Measurements from ENCODE around the gene SLC2A8. TPM values are rescaled to one million over a fixed set of nuclear protein-coding genes. Genes with fewer than 3 reads are reported as not detected.

Gene SLC2A8
- total RNA-seq, 5 donors from 2014 or later (not counting 1 experiment from before 2014, with no cell fraction given) = 1.4 to 6.2 (median 2.6) TPM

- no peak overlapping the region for H3K4me3 ChIP-seq (ENCODE audit: control insufficient read depth in 1 of 2, extremely low read depth in 1 of 2, low read length in 1 of 2)
- no peak overlapping the region for H3K27ac Mint-ChIP-seq
Observed at GRCh38 chr9:127398275-127398647, 1.3 kb downstream of the SLC2A8 start.

GRCh38 chr9:127398715-127399400 lies 1.9 kb downstream of the SLC2A8 start:
- Mint-ChIP-seq H3K27ac (no peak overlapping the region), H3K27me3 (peaks cover 53 to 68% of the 10 kb centered on the region in 2 donors)

More at GRCh38 chr9:127398275-127398647, 1.3 kb downstream of the SLC2A8 start:
- Histone ChIP-seq H3K4me1 (ENCODE audit: control insufficient read depth in 1 of 2, extremely low read depth in 1 of 2, insufficient read depth in 2 of 2, low read length in 2 of 2) (peaks cover 2 to 26% of the 10 kb centered on the region in 2 experiments), H3K36me3 (ENCODE audit: control insufficient read depth in 2 of 2, extremely low read depth in 1 of 2, insufficient read depth in 1 of 2, low read length in 1 of 2) (no peaks in the 10 kb centered on the region), H3K9me3 (no peaks in the 10 kb centered on the region), H3K27ac (ENCODE audit: low read length) (no peak overlapping the region), H3K27me3 (replicated peaks in 1 of 2; ENCODE audit: control insufficient read depth in 2 of 2, extremely low read depth in 1 of 2, insufficient read depth in 2 of 2, low read length in 1 of 2) (peaks cover 11 to 77% of the 10 kb centered on the region in 2 experiments)
- POLR2A ChIA-PET = interaction anchor here in 1 of 2 donors (1.3 kb wide), 1 partner anchor 52 kb away, joined by 4 read pairs; no protein-coding TSS in a partner anchor
- Mint-ChIP-seq H3K4me1 (peaks cover 5 to 17% (median 17%) of the 10 kb centered on the region in 3 donors), H3K36me3 (no peaks in the 10 kb centered on the region), H3K27me3 (peaks cover 57 to 74% of the 10 kb centered on the region in 2 donors), H3K4me3 (peak overlapping the region; percentile 57 to 79 (median 76)), H3K9me3 (no peaks in the 10 kb centered on the region)
- ATAC-seq (replicated peaks in 1 of 4) (no peak), DNase-seq (no peak)
- 53% methylated on average over 5 of the region's 5 CpGs for WGBS (ENCODE audit: insufficient coverage)
- CTCF ChIA-PET = no interaction called here

DNA sequence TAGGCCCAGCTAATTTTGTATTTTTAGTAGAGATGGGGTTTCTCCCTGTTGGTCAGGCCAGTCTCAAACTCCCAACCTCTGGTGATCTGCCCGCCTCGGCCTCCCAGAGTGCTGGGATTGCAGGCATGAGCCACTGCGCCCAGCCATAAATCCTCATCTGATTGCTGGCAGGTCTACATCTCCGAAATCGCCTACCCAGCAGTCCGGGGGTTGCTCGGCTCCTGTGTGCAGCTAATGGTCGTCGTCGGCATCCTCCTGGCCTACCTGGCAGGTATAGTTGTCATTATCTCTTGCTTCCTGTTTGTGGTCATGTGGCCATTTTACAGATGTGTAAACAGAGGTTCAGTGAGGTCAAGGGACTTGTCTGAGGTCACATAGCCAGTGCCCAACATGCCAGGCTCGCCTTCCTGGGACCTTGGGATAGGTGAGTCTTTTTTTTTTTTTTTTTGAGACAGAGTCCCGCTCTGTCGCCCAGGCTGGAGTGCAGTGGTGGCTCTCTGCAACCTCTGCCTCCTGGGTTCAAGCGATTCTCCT lies 2.8 kb downstream of the SLC2A8 start:
- no peak overlapping the region for H3K4me3 ChIP-seq (ENCODE audit: control insufficient read depth in 1 of 2, extremely low read depth in 1 of 2, low read length in 1 of 2)
- WGBS (ENCODE audit: insufficient coverage) = 88% methylated on average over 5 of the region's 14 CpGs
- ATAC-seq (replicated peaks in 1 of 4) (no peak), DNase-seq (no peak)
- no peak overlapping the region for H3K27ac ChIP-seq (ENCODE audit: low read length)
- H3K4me1 Mint-ChIP-seq = peaks cover 5 to 17% (median 17%) of the 10 kb centered on the region in 3 donors
- H3K27ac Mint-ChIP-seq = no peak overlapping the region
- peaks cover 2 to 26% of the 10 kb centered on the region in 2 experiments for H3K4me1 ChIP-seq (ENCODE audit: control insufficient read depth in 1 of 2, extremely low read depth in 1 of 2, insufficient read depth in 2 of 2, low read length in 2 of 2)
- H3K9me3 ChIP-seq = no peaks in the 10 kb centered on the region
- CTCF ChIA-PET = interaction anchor here in 1 of 2 donors (0.6 kb wide), 1 partner anchor 115 kb away, joined by 5 read pairs; no protein-coding TSS in a partner anchor
- H3K36me3 Mint-ChIP-seq = no peaks in the 10 kb centered on the region
- peaks cover 48 to 60% of the 10 kb centered on the region in 2 donors for H3K27me3 Mint-ChIP-seq
- H3K9me3 Mint-ChIP-seq = no peaks in the 10 kb centered on the region
- H3K36me3 ChIP-seq (ENCODE audit: control insufficient read depth in 2 of 2, extremely low read depth in 1 of 2, insufficient read depth in 1 of 2, low read length in 1 of 2) = no peaks in the 10 kb centered on the region
- POLR2A ChIA-PET = no interaction called here
- peaks cover 11 to 90% of the 10 kb centered on the region in 2 experiments for H3K27me3 ChIP-seq (replicated peaks in 1 of 2; ENCODE audit: control insufficient read depth in 2 of 2, extremely low read depth in 1 of 2, insufficient read depth in 2 of 2, low read length in 1 of 2)
- no peak overlapping the region for H3K4me3 Mint-ChIP-seq

More at GRCh38 chr9:127398715-127399400, 1.9 kb downstream of the SLC2A8 start:
- DNase-seq = no peak
- H3K9me3 Mint-ChIP-seq = no peaks in the 10 kb centered on the region
- POLR2A ChIA-PET = interaction anchor here in 1 of 2 donors (1.3 kb wide), 1 partner anchor 51 kb away, joined by 4 read pairs; no protein-coding TSS in a partner anchor
- Histone ChIP-seq H3K4me3 (ENCODE audit: control insufficient read depth in 1 of 2, extremely low read depth in 1 of 2, low read length in 1 of 2) (no peak overlapping the region), H3K4me1 (ENCODE audit: control insufficient read depth in 1 of 2, extremely low read depth in 1 of 2, insufficient read depth in 2 of 2, low read length in 2 of 2) (peaks cover 2 to 26% of the 10 kb centered on the region in 2 experiments), H3K27ac (ENCODE audit: low read length) (no peak overlapping the region), H3K36me3 (ENCODE audit: control insufficient read depth in 2 of 2, extremely low read depth in 1 of 2, insufficient read depth in 1 of 2, low read length in 1 of 2) (no peaks in the 10 kb centered on the region), H3K9me3 (no peaks in the 10 kb centered on the region), H3K27me3 (replicated peaks in 1 of 2; ENCODE audit: control insufficient read depth in 2 of 2, extremely low read depth in 1 of 2, insufficient read depth in 2 of 2, low read length in 1 of 2) (peaks cover 11 to 83% of the 10 kb centered on the region in 2 experiments)
- no peak for ATAC-seq (replicated peaks in 1 of 4)
- 91% methylated on average over 10 of the region's 13 CpGs for WGBS (ENCODE audit: insufficient coverage)
- CTCF ChIA-PET = no interaction called here
- no peaks in the 10 kb centered on the region for H3K36me3 Mint-ChIP-seq
- H3K4me3 Mint-ChIP-seq = peak overlapping the region; percentile 57 to 79 (median 76)
- H3K4me1 Mint-ChIP-seq = peaks cover 5 to 17% (median 17%) of the 10 kb centered on the region in 3 donors

DNA sequence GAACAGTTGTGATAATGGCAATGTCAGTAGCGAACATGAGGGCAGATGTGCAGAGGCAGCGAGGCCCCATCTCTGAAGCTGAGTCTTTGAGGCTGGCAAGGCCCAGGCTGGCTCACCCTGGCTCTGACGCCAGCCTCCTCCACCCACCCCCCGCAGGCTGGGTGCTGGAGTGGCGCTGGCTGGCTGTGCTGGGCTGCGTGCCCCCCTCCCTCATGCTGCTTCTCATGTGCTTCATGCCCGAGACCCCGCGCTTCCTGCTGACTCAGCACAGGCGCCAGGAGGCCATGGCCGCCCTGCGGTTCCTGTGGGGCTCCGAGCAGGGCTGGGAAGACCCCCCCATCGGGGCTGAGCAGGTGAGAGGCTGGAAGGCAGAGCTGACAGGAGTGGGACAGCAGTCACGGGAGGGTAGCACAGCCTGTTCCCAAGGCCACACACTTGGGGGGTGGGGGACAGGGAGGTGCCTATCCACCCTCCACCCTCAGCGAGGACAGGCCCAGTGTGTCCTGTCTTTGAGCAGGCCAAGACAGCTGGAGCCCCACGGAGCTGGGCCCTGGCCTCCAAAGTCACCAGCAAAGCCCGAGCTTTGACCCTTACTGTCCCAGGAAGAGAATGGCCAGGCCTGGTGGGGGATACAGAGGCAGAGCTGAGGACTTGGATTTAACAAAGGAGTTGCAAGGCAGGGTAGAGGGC lies 5.6 kb downstream of the SLC2A8 start:
- H3K27ac Mint-ChIP-seq = no peak overlapping the region
- 74% methylated on average over 9 of the region's 18 CpGs for WGBS (ENCODE audit: insufficient coverage)
- no peaks in the 10 kb centered on the region for H3K36me3 ChIP-seq (ENCODE audit: control insufficient read depth in 2 of 2, extremely low read depth in 1 of 2, insufficient read depth in 1 of 2, low read length in 1 of 2)
- no peak overlapping the region for H3K27ac ChIP-seq (ENCODE audit: low read length)
- H3K27me3 ChIP-seq (replicated peaks in 1 of 2; ENCODE audit: control insufficient read depth in 2 of 2, extremely low read depth in 1 of 2, insufficient read depth in 2 of 2, low read length in 1 of 2) = peaks cover 0 to 95% of the 10 kb centered on the region in 2 experiments
- POLR2A ChIA-PET = interaction anchor here in 1 of 2 donors (0.7 kb wide), 1 partner anchor 48 kb away, joined by 3 read pairs; no protein-coding TSS in a partner anchor
- H3K4me1 Mint-ChIP-seq = peaks cover 5 to 8% (median 7%) of the 10 kb centered on the region in 3 donors
- ATAC-seq (replicated peaks in 1 of 4) (no peak), DNase-seq (no peak)
- peaks cover 0 to 13% of the 10 kb centered on the region in 2 experiments for H3K4me1 ChIP-seq (ENCODE audit: control insufficient read depth in 1 of 2, extremely low read depth in 1 of 2, insufficient read depth in 2 of 2, low read length in 2 of 2)
- no peaks in the 10 kb centered on the region for H3K9me3 ChIP-seq
- H3K4me3 Mint-ChIP-seq = no peak overlapping the region
- no peaks in the 10 kb centered on the region for H3K9me3 Mint-ChIP-seq
- CTCF ChIA-PET = interaction anchor here in 1 of 2 donors (0.7 kb wide), 1 partner anchor 17 kb away, joined by 8 read pairs; no protein-coding TSS in a partner anchor
- H3K4me3 ChIP-seq (ENCODE audit: control insufficient read depth in 1 of 2, extremely low read depth in 1 of 2, low read length in 1 of 2) = no peak overlapping the region
- no peaks in the 10 kb centered on the region for H3K36me3 Mint-ChIP-seq
- H3K27me3 Mint-ChIP-seq = peaks cover 47 to 62% of the 10 kb centered on the region in 2 donors

GRCh38 chr9:127403507-127404192 lies 6.7 kb downstream of the SLC2A8 start:
- no peak overlapping the region for H3K27ac Mint-ChIP-seq
- H3K36me3 Mint-ChIP-seq = no peaks in the 10 kb centered on the region
- peaks cover 39 to 62% of the 10 kb centered on the region in 2 donors for H3K27me3 Mint-ChIP-seq
- Histone ChIP-seq H3K4me1 (ENCODE audit: control insufficient read depth in 1 of 2, extremely low read depth in 1 of 2, insufficient read depth in 2 of 2, low read length in 2 of 2) (peaks cover 0 to 2% of the 10 kb centered on the region in 2 experiments), H3K27me3 (replicated peaks in 1 of 2; ENCODE audit: control insufficient read depth in 2 of 2, extremely low read depth in 1 of 2, insufficient read depth in 2 of 2, low read length in 1 of 2) (peaks cover 0 to 89% of the 10 kb centered on the region in 2 experiments), H3K4me3 (ENCODE audit: control insufficient read depth in 1 of 2, extremely low read depth in 1 of 2, low read length in 1 of 2) (no peak overlapping the region), H3K27ac (ENCODE audit: low read length) (no peak overlapping the region), H3K36me3 (ENCODE audit: control insufficient read depth in 2 of 2, extremely low read depth in 1 of 2, insufficient read depth in 1 of 2, low read length in 1 of 2) (no peaks in the 10 kb centered on the region), H3K9me3 (no peaks in the 10 kb centered on the region)
- ATAC-seq (replicated peaks in 1 of 4) (no peak), DNase-seq (no peak)
- CTCF ChIA-PET = no interaction called here
- H3K4me3 Mint-ChIP-seq = no peak overlapping the region
- 92% methylated on average over 21 of the region's 22 CpGs for WGBS (ENCODE audit: insufficient coverage)
- no peaks in the 10 kb centered on the region for H3K9me3 Mint-ChIP-seq
- POLR2A ChIA-PET = interaction anchor here in 1 of 2 donors (0.7 kb wide), 1 partner anchor 47 kb away, joined by 3 read pairs; no protein-coding TSS in a partner anchor
- H3K4me1 Mint-ChIP-seq = peaks cover 0 to under 1% (median 0%) of the 10 kb centered on the region in 3 donors

- H3K9me3 Mint-ChIP-seq = no peaks in the 10 kb centered on the region
- CTCF ChIA-PET = no interaction called here
- ATAC-seq (replicated peaks in 1 of 4) (no peak), DNase-seq (no peak)
- Histone ChIP-seq H3K27me3 (replicated peaks in 1 of 2; ENCODE audit: control insufficient read depth in 2 of 2, extremely low read depth in 1 of 2, insufficient read depth in 2 of 2, low read length in 1 of 2) (peaks cover 0 to 80% of the 10 kb centered on the region in 2 experiments), H3K9me3 (no peaks in the 10 kb centered on the region), H3K36me3 (ENCODE audit: control insufficient read depth in 2 of 2, extremely low read depth in 1 of 2, insufficient read depth in 1 of 2, low read length in 1 of 2) (no peaks in the 10 kb centered on the region), H3K4me3 (ENCODE audit: control insufficient read depth in 1 of 2, extremely low read depth in 1 of 2, low read length in 1 of 2) (no peak overlapping the region), H3K27ac (ENCODE audit: low read length) (no peak overlapping the region), H3K4me1 (ENCODE audit: control insufficient read depth in 1 of 2, extremely low read depth in 1 of 2, insufficient read depth in 2 of 2, low read length in 2 of 2) (no peaks in the 10 kb centered on the region)
- POLR2A ChIA-PET = no interaction called here
- 96% methylated on average over 21 of the region's 23 CpGs for whole genome bisulfite sequencing (ENCODE audit: insufficient coverage)
- no peaks in the 10 kb centered on the region for H3K4me1 Mint-ChIP-seq
- H3K36me3 Mint-ChIP-seq = no peaks in the 10 kb centered on the region
- H3K27me3 Mint-ChIP-seq = peaks cover 34 to 54% of the 10 kb centered on the region in 2 donors
- H3K4me3 Mint-ChIP-seq = no peak overlapping the region
- H3K27ac Mint-ChIP-seq = no peak overlapping the region
Observed at GRCh38 chr9:127404631-127405030, 7.7 kb downstream of the SLC2A8 start.
